ENCODE results near the gene LILRB5. TPM values are rescaled to one million over a fixed set of nuclear protein-coding genes. Genes with fewer than 3 reads are reported as not detected.

Gene LILRB5
- not detected in 2 replicates for total RNA-seq (2021)
- not detected for Bru-seq, nascent RNA
- not detected for BruChase-seq, experiment 1, labeled RNA remaining after a 2-hour chase
- not detected for BruChase-seq, experiment 2, labeled RNA remaining after a 6-hour chase
- long read RNA-seq, result 0 reads

DNA sequence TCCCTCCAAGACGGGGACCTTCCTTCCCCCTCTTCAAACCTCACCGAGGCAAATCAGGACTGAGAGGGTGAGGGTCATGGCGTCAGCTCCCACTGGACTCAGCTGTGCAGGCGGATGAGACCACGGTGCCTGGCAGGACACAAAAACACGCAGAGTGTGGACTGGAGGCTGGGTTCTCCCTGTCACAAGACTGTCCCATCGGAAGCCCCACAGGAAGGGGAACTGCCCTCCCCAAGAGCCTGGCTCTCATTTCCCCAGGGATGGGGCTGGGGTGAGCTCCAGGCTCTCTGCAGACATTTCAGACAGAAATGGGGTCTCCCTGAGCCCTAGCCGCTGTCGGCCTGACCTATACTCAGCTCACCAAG lies at the start of gene LILRB5:
Gene LILRB5 (minus strand): TSS at position 158 of the 365 bp plus-strand sequence. CDS start 80 bp downstream, at position 78.
- Histone ChIP-seq H4K20me1 (ENCODE audit: insufficient read depth) (no peaks in the 10 kb centered on the region), H3K9me3 (ENCODE audit: insufficient read depth, low read depth) (no peaks in the 10 kb centered on the region), H3K36me3 (ENCODE audit: low read depth) (no peaks in the 10 kb centered on the region), H3F3A (ENCODE audit: insufficient read depth, low read depth) (no peaks in the 10 kb centered on the region), H3K79me2 (ENCODE audit: low read depth) (no peaks in the 10 kb centered on the region), H3K4me3 (no peak within 1 kb of the TSS), H3K9me2 (ENCODE audit: insufficient read depth) (no peaks in the 10 kb centered on the region), H3K4me1 (replicated peaks; ENCODE audit: insufficient read depth) (no peaks in the 10 kb centered on the region), H3K27me3 (ENCODE audit: insufficient read depth, low read depth) (peaks cover 97% of the 10 kb centered on the region), H2AFZ (no peak within 1 kb of the TSS), H3K27ac (no peak within 1 kb of the TSS), H3K4me2 (no peak within 1 kb of the TSS)
- intact Hi-C loops (cut with micrococcal nuclease; ENCODE audit: unreplicated experiment), result no loop called here
- ChIA-PET CTCF (no interaction called here), POLR2A (ENCODE audit: unreplicated experiment) (no interaction called here)
- no peak; the same call in 1 of the 2 replicates for TF ChIP-seq EZH2 (IDR thresholded peaks at IDR 0.05; ENCODE audit: low read depth)
- TF ChIP-seq, protein P1, sequence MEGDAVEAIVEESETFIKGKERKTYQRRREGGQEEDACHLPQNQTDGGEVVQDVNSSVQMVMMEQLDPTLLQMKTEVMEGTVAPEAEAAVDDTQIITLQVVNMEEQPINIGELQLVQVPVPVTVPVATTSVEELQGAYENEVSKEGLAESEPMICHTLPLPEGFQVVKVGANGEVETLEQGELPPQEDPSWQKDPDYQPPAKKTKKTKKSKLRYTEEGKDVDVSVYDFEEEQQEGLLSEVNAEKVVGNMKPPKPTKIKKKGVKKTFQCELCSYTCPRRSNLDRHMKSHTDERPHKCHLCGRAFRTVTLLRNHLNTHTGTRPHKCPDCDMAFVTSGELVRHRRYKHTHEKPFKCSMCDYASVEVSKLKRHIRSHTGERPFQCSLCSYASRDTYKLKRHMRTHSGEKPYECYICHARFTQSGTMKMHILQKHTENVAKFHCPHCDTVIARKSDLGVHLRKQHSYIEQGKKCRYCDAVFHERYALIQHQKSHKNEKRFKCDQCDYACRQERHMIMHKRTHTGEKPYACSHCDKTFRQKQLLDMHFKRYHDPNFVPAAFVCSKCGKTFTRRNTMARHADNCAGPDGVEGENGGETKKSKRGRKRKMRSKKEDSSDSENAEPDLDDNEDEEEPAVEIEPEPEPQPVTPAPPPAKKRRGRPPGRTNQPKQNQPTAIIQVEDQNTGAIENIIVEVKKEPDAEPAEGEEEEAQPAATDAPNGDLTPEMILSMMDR (conservative IDR thresholded peaks at IDR 0.05), result no peak
- no TSS peak for BruUV-seq (replicated peaks)
- DNase-seq, result no peak

GRCh38 chr19:54305141-54305540 lies 48.1 kb upstream of the LILRB5 start:
- H3K79me2 ChIP-seq (ENCODE audit: low read depth), result no peaks in the 10 kb centered on the region
- no peak overlapping the region for H3K27ac ChIP-seq
- no peaks in the 10 kb centered on the region for H3K4me1 ChIP-seq (replicated peaks; ENCODE audit: insufficient read depth)
- no peaks in the 10 kb centered on the region for H3F3A ChIP-seq (ENCODE audit: insufficient read depth, low read depth)
- ChIA-PET CTCF (no interaction called here), POLR2A (ENCODE audit: unreplicated experiment) (no interaction called here)
- no peaks in the 10 kb centered on the region; the same call in 1 of the 2 replicates for H4K20me1 ChIP-seq (ENCODE audit: insufficient read depth)
- no TSS peak for BruUV-seq (replicated peaks)
- H3K4me2 ChIP-seq, result no peak overlapping the region
- no peak overlapping the region for H2AFZ ChIP-seq
- H3K27me3 ChIP-seq (ENCODE audit: insufficient read depth, low read depth), result peaks cover 84% of the 10 kb centered on the region
- TF ChIP-seq EZH2 (IDR thresholded peaks at IDR 0.05; ENCODE audit: low read depth), result no peak
- TF ChIP-seq, protein P1 (conservative IDR thresholded peaks at IDR 0.05), result no peak
- no peak overlapping the region for H3K4me3 ChIP-seq
- no peaks in the 10 kb centered on the region for H3K9me2 ChIP-seq (ENCODE audit: insufficient read depth)
- intact Hi-C loops (cut with micrococcal nuclease; ENCODE audit: unreplicated experiment), result no loop called here
- DNase-seq, result no peak
- H3K36me3 ChIP-seq (ENCODE audit: low read depth), result no peaks in the 10 kb centered on the region
- H3K9me3 ChIP-seq (ENCODE audit: insufficient read depth, low read depth), result no peaks in the 10 kb centered on the region

- no TSS peak for BruUV-seq (replicated peaks)
- no peak overlapping the region for H3K4me3 ChIP-seq
- POLR2A ChIA-PET (ENCODE audit: unreplicated experiment), result no interaction called here
- H4K20me1 ChIP-seq (ENCODE audit: insufficient read depth), result no peaks in the 10 kb centered on the region; the same call in 1 of the 2 replicates
- DNase-seq, result no peak
- no peak for TF ChIP-seq EZH2 (IDR thresholded peaks at IDR 0.05; ENCODE audit: low read depth)
- TF ChIP-seq, protein P1 (conservative IDR thresholded peaks at IDR 0.05), result no peak
- no peaks in the 10 kb centered on the region for H3F3A ChIP-seq (ENCODE audit: insufficient read depth, low read depth)
- H3K27ac ChIP-seq, result no peak overlapping the region
- no peaks in the 10 kb centered on the region for H3K9me3 ChIP-seq (ENCODE audit: insufficient read depth, low read depth)
- no peaks in the 10 kb centered on the region for H3K79me2 ChIP-seq (ENCODE audit: low read depth)
- H3K4me1 ChIP-seq (replicated peaks; ENCODE audit: insufficient read depth), result no peaks in the 10 kb centered on the region
- H3K36me3 ChIP-seq (ENCODE audit: low read depth), result no peaks in the 10 kb centered on the region
- CTCF ChIA-PET, result no interaction called here
- intact Hi-C loops (cut with micrococcal nuclease; ENCODE audit: unreplicated experiment), result no loop called here
- H2AFZ ChIP-seq, result no peak overlapping the region
- no peaks in the 10 kb centered on the region for H3K9me2 ChIP-seq (ENCODE audit: insufficient read depth)
- H3K4me2 ChIP-seq, result no peak overlapping the region
- peaks cover 92% of the 10 kb centered on the region for H3K27me3 ChIP-seq (ENCODE audit: insufficient read depth, low read depth)
Measured at GRCh38 chr19:54302257-54302656, 45.2 kb upstream of the LILRB5 start.

Data from PC-9 (cell line).